Measurements from ENCODE around the gene HSBP1. TPM values are rescaled to one million over a fixed set of nuclear protein-coding genes. Genes with fewer than 3 reads are reported as not detected.

Gene HSBP1
- total RNA-seq, 1 experiment from 2014 or later, result 216 TPM

DNA sequence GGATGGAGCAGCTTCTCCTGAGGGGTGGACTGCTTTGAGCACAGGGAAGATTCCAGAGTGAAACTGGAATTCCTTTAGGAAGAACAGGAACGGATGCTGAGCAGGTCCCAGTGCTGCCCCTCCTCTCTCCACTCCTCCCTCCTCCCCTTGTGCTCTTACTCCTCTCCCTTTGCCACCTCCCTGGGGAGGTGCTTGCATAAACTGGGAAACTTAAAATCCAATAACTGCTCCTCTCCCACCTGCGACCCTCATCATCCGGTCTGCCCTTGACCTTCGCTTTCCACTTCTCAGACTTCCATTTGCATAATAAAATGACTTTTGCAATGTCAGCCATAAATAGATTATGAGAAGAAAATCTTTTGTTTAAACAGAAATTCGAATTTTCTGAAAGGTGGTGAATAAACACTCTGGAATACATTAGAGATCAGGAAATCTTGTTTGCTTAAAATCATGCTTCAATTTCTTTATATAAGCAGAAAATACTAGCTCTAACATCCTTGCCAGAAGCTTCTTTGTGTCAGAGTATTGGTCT, 23.7 kb downstream of the HSBP1 start:
- H3K9me3 Mint-ChIP-seq (ENCODE audit: low read depth, unreplicated experiment), result no peaks in the 10 kb centered on the region
- H3K4me1 Mint-ChIP-seq (ENCODE audit: low read depth, unreplicated experiment), result peaks cover 5% of the 10 kb centered on the region
- peaks cover 9% of the 10 kb centered on the region for H3K27me3 Mint-ChIP-seq (ENCODE audit: unreplicated experiment)
- TF ChIP-seq, protein P1, sequence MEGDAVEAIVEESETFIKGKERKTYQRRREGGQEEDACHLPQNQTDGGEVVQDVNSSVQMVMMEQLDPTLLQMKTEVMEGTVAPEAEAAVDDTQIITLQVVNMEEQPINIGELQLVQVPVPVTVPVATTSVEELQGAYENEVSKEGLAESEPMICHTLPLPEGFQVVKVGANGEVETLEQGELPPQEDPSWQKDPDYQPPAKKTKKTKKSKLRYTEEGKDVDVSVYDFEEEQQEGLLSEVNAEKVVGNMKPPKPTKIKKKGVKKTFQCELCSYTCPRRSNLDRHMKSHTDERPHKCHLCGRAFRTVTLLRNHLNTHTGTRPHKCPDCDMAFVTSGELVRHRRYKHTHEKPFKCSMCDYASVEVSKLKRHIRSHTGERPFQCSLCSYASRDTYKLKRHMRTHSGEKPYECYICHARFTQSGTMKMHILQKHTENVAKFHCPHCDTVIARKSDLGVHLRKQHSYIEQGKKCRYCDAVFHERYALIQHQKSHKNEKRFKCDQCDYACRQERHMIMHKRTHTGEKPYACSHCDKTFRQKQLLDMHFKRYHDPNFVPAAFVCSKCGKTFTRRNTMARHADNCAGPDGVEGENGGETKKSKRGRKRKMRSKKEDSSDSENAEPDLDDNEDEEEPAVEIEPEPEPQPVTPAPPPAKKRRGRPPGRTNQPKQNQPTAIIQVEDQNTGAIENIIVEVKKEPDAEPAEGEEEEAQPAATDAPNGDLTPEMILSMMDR (IDR thresholded peaks at IDR 0.05; ENCODE audit: unreplicated experiment), result no peak
- no peak for DNase-seq
- CTCF ChIA-PET, result interaction anchor here (0.6 kb wide), 1 partner anchor 10 kb away, joined by 4 read pairs; no protein-coding TSS in a partner anchor
- peaks cover 4% of the 10 kb centered on the region for H3K36me3 Mint-ChIP-seq (ENCODE audit: insufficient read depth, unreplicated experiment)
- no peak overlapping the region for H3K27ac Mint-ChIP-seq (ENCODE audit: unreplicated experiment)
- H3K4me3 Mint-ChIP-seq (ENCODE audit: low read depth, unreplicated experiment), result no peak overlapping the region
- BruUV-seq (replicated peaks), result no TSS peak
- intact Hi-C loops (cut with micrococcal nuclease; ENCODE audit: unreplicated experiment), result no loop called here

DNA sequence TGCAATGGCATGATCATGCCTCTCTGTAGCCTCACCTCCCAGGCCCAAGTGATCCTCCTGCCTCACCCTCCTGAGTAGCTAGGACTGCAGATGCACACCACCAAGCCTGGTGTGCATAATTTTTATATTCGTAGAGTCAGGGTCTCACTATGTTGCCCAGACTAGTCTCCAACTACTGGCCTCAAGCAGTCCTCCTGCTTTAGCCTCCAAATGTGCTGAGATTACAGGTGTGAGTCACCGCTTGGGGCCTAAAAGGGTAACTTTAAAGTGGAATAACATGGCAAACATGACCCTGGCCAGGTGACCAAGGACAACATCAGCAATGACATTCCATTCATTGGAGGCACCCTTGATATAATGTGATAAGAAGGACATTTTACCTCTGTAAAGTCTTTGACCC, 26.1 kb downstream of the HSBP1 start:
- intact Hi-C loops (cut with micrococcal nuclease; ENCODE audit: unreplicated experiment), result no loop called here
- no peaks in the 10 kb centered on the region for H3K9me3 Mint-ChIP-seq (ENCODE audit: low read depth, unreplicated experiment)
- CTCF ChIA-PET, result no interaction called here
- H3K4me3 Mint-ChIP-seq (ENCODE audit: low read depth, unreplicated experiment), result no peak overlapping the region
- BruUV-seq (replicated peaks), result no TSS peak
- no peak for DNase-seq
- no peaks in the 10 kb centered on the region for H3K4me1 Mint-ChIP-seq (ENCODE audit: low read depth, unreplicated experiment)
- TF ChIP-seq, protein P1 (IDR thresholded peaks at IDR 0.05; ENCODE audit: unreplicated experiment), result no peak
- H3K36me3 Mint-ChIP-seq (ENCODE audit: insufficient read depth, unreplicated experiment), result peaks cover 7% of the 10 kb centered on the region
- no peak overlapping the region for H3K27ac Mint-ChIP-seq (ENCODE audit: unreplicated experiment)
- peaks cover 9% of the 10 kb centered on the region for H3K27me3 Mint-ChIP-seq (ENCODE audit: unreplicated experiment)

DNA sequence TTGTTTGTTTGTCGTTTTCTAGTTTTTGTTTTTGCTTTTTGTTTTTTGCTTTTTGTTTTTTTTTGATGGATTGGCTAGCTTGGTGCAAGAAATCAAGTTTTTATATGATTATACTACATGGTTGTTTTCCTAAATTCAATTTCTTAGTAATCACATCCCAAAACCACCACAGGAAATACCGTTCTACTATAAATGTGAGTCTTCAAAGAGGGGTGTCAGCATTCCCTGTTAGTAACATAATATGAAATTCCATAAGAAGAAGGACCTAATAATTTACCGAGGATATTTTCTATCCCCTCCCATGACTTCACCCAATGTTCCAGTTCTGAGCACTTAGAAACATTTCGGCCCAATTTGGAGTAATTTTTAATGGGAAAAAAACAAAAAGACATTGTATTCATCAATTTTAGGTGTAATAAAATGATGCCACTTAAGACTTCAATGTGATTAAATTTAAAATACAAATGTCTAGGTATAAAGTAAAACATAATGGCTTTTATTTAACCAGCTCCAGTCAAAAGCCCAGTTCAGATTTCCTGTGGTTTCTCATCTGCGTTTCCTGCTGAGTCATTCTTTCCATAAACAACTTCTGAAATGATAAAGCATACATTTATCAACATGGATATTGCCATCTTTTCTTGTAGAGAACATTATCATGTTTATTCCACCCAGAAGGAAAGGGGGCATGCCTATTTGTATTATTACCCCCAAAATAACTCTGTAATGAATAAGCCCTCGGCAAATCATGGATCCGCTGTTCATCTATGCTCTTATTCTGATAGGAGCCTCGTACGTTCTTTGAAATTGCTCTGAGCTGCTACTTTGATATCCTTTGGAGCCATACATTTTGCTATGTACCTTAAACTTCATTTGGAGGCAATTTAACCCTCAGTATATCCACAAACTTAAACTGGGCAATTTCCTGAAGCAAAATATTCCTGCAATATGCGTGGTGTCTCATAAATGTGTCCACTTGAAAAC, 28.1 kb downstream of the HSBP1 start:
- H3K4me3 Mint-ChIP-seq (ENCODE audit: low read depth, unreplicated experiment), result no peak overlapping the region
- CTCF ChIA-PET, result interaction anchor here (1.3 kb wide), 1 partner anchor 9 kb away, joined by 5 read pairs; no protein-coding TSS in a partner anchor
- BruUV-seq (replicated peaks), result no TSS peak
- TF ChIP-seq, protein P1 (IDR thresholded peaks at IDR 0.05; ENCODE audit: unreplicated experiment), result no peak
- H3K4me1 Mint-ChIP-seq (ENCODE audit: low read depth, unreplicated experiment), result no peaks in the 10 kb centered on the region
- peaks cover 7% of the 10 kb centered on the region for H3K36me3 Mint-ChIP-seq (ENCODE audit: insufficient read depth, unreplicated experiment)
- no peak for DNase-seq
- H3K27ac Mint-ChIP-seq (ENCODE audit: unreplicated experiment), result peak overlapping the region; percentile 42
- intact Hi-C loops (cut with micrococcal nuclease; ENCODE audit: unreplicated experiment), result no loop called here
- peaks cover 3% of the 10 kb centered on the region for H3K9me3 Mint-ChIP-seq (ENCODE audit: low read depth, unreplicated experiment)
- peaks cover 9% of the 10 kb centered on the region for H3K27me3 Mint-ChIP-seq (ENCODE audit: unreplicated experiment)

DNA sequence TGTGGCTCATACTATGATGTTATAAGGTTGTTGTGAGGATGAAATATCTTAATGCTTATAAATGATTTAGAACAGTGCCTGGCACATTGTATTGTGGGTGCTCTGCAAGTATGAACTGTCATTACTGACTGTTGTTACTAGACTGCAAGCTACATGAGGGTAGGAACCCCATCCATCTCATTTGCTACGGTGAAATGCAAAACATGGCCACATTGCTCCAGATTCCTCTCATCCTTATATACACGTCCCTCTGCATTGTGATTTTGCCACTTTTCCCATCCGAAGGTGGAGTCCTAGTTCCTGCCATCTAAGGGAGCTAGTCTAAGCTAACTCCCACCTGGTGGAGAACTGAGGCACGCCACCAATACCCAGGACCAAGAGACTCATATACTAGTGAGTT, 29.8 kb downstream of the HSBP1 start:
- DNase-seq, result no peak
- no peak overlapping the region for H3K4me3 Mint-ChIP-seq (ENCODE audit: low read depth, unreplicated experiment)
- CTCF ChIA-PET, result no interaction called here
- intact Hi-C loops (cut with micrococcal nuclease; ENCODE audit: unreplicated experiment), result no loop called here
- no TSS peak for BruUV-seq (replicated peaks)
- H3K27me3 Mint-ChIP-seq (ENCODE audit: unreplicated experiment), result no peaks in the 10 kb centered on the region
- peaks cover 3% of the 10 kb centered on the region for H3K9me3 Mint-ChIP-seq (ENCODE audit: low read depth, unreplicated experiment)
- no peaks in the 10 kb centered on the region for H3K4me1 Mint-ChIP-seq (ENCODE audit: low read depth, unreplicated experiment)
- peaks cover 7% of the 10 kb centered on the region for H3K36me3 Mint-ChIP-seq (ENCODE audit: insufficient read depth, unreplicated experiment)
- no peak overlapping the region for H3K27ac Mint-ChIP-seq (ENCODE audit: unreplicated experiment)
- TF ChIP-seq, protein P1 (IDR thresholded peaks at IDR 0.05; ENCODE audit: unreplicated experiment), result no peak

All from Calu3 (cell line).